COLO829 (cell line): Measurements from ENCODE around the gene NME7.
"Not testable (repeated sequence)": the region's sequence is repeated elsewhere in the genome, so short reads cannot be mapped to it uniquely, and the experiment has no call there.

Source experiments
- DNase-seq: peaks from one replicate; pipeline ENCODE4 v3.0.0; 2012; ENCODE audit warnings: low spot score

Gene NME7

GRCh38 chr1:169342096-169342495 is 25.5 kb downstream of the NME7 start:
- DNase-seq = not testable (repeated sequence)

GRCh38 chr1:169340882-169341281 is 26.7 kb downstream of the NME7 start:
- DNase-seq = no peak

GRCh38 chr1:169339773-169340172 is 27.8 kb downstream of the NME7 start:
- DNase-seq = no peak

GRCh38 chr1:169338617-169339016 is 29.0 kb downstream of the NME7 start:
- DNase-seq = no peak

GRCh38 chr1:169336947-169337715 is 30.5 kb downstream of the NME7 start:
- DNase-seq = not testable (repeated sequence)

- not testable (repeated sequence) for DNase-seq
These were observed 32.9 kb downstream of the NME7 start for GRCh38 chr1:169334727-169335126.

- no peak for DNase-seq
These were observed 36.7 kb downstream of the NME7 start for GRCh38 chr1:169330927-169331326.

- no peak for DNase-seq
These were observed 38.2 kb downstream of the NME7 start for GRCh38 chr1:169329383-169329782.

GRCh38 chr1:169327875-169328274 is 39.7 kb downstream of the NME7 start:
- DNase-seq = no peak

- no peak for DNase-seq
These were observed 40.7 kb downstream of the NME7 start for GRCh38 chr1:169326956-169327268.

- DNase-seq = no peak
These were observed 41.2 kb downstream of the NME7 start for GRCh38 chr1:169326261-169326955.

- no peak for DNase-seq
These were observed 42.5 kb downstream of the NME7 start for GRCh38 chr1:169325117-169325516.

GRCh38 chr1:169322138-169322537 is 45.5 kb downstream of the NME7 start:
- DNase-seq = no peak

- peak; percentile 63 for DNase-seq
These were observed 46.1 kb downstream of the NME7 start for GRCh38 chr1:169321539-169321938.

GRCh38 chr1:169318536-169319244 is 48.9 kb downstream of the NME7 start:
- no peak for DNase-seq

- no peak for DNase-seq
These were observed 51.0 kb downstream of the NME7 start for GRCh38 chr1:169316556-169316955.

GRCh38 chr1:169312084-169312954 is 55.3 kb downstream of the NME7 start:
- peak; percentile 76 for DNase-seq

- no peak for DNase-seq
These were observed 58.1 kb downstream of the NME7 start for GRCh38 chr1:169309178-169310166.

- DNase-seq = no peak
These were observed 59.1 kb downstream of the NME7 start for GRCh38 chr1:169308313-169309039.

- no peak for DNase-seq
These were observed 60.4 kb downstream of the NME7 start for GRCh38 chr1:169307176-169307575.
